ENCODE results near the gene MEIS2.

- TF ChIP-seq, protein P1, sequence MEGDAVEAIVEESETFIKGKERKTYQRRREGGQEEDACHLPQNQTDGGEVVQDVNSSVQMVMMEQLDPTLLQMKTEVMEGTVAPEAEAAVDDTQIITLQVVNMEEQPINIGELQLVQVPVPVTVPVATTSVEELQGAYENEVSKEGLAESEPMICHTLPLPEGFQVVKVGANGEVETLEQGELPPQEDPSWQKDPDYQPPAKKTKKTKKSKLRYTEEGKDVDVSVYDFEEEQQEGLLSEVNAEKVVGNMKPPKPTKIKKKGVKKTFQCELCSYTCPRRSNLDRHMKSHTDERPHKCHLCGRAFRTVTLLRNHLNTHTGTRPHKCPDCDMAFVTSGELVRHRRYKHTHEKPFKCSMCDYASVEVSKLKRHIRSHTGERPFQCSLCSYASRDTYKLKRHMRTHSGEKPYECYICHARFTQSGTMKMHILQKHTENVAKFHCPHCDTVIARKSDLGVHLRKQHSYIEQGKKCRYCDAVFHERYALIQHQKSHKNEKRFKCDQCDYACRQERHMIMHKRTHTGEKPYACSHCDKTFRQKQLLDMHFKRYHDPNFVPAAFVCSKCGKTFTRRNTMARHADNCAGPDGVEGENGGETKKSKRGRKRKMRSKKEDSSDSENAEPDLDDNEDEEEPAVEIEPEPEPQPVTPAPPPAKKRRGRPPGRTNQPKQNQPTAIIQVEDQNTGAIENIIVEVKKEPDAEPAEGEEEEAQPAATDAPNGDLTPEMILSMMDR (IDR thresholded peaks at IDR 0.05; ENCODE audit: borderline replicate concordance, extremely low read depth, low read length, poor library complexity, severe bottlenecking) = no peak
- TF ChIP-seq EZH2 (IDR thresholded peaks at IDR 0.05; ENCODE audit: borderline replicate concordance, low read depth, low read length, severe bottlenecking) = no peak
Measured at GRCh38 chr15:36904715-36905114, 195.6 kb downstream of the MEIS2 start.

Measured in DND-41 (cell line).